ENCODE data around the gene STT3A.
"Not testable (repeated sequence)": the region's sequence is repeated elsewhere in the genome, so short reads cannot be mapped to it uniquely, and the experiment has no call there.

Gene STT3A

DNA sequence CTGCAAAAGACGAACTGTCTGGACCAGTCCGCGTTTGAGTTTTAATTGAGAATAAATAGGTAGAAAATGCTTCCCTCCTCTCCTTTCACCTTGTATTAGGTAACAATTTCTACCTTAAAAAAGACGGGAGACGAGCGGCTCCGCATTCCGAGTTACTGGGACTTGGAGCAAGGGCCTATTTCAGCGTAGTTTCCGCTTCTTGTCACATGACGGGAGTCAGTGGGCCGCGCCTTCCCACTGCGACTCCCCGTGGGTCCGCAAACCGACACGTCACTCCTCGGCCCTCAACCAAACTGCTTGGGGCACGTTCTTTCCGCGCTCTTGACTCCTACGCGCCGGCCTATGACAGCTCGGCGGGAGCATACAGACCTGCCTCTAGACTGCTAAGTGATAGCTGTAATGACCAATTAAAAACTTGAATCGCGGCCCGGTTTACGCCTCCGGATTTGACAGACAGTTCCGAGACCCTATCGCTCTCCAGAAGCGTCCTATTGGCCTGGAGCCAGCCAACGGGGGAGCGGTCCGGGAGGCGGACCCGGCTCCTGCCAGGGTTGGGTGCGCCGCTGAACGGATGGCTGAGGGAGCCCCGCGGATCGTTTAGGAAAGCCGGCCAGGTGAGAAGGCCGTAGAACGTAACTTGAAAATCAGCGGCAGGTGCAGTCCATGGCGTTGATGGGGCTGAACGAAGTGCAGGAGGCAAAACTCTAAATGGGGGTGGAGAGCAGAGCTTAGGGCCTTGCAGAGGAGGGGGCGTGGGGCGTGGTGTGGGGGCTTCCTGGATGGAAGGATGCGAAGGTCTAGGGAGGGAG is at the start of gene STT3A:
TSS of gene STT3A (plus strand) at position 548 of the 809 bp plus-strand sequence. CDS start 3,064 bp downstream, outside the sequence.
- DNase-seq, result peak; percentile 100

DNA sequence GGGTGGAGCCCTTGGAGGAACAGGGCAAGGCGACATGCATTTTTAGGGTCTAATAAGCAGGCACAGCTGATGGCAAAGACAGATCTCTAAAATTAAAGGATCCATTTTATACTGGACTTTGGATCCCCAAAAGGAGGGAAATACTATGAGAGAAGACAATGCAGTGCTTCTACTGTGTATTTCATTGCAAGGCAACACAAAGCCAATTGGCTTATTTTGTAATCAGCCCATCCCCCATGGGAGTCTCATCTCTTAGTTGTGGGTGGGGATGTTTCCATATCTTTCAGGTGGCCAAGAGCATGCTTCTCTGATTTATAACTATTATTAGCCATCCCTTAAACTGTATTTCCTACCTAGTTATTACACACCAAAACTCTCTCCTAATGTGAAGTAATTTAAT is 41.9 kb upstream of the STT3A start:
- no peak for DNase-seq

DNA sequence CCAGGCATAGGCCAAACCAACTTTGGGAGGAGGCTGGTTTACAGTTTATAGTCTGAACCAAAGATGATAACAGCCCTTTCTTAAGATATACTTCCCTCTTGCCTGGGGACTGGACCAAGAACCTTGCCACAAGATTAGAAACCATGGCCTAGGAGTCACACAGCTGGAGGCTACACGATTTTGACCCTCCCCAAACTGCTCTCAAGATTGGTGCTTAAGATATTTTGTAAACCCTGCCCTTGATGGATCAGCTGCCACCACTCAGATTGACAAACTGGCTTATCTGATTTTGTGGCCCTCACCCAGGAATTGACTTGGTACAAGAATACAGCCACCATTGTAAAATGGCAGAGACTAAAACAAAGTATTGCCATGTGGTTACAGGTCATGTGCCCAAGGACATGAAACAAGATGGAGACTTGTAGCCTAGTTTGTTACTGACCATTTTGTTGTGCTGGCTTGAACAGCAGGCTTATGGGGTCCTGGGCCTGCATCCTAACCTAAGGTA is 40.8 kb upstream of the STT3A start:
- DNase-seq, result no peak

DNA sequence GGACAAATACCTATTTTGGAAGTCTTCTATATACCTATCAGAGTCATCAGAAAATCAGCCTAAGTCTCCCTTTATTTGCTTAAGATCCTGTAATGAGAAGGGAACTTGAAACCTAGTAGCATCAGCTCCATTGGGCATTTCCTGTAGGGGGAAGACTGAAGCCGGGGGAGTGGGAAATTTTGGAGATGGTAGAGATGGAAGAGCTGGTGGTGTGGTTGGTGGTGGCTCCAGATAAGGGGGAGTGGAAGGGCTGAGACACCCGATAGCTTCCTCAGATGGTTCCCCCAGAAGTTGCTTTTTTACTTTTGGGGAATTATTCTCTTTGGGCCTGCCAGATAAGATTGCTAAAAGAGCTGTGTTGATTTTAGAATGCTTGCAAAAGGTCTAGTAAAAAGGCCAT is 39.7 kb upstream of the STT3A start:
- DNase-seq, result no peak

DNA sequence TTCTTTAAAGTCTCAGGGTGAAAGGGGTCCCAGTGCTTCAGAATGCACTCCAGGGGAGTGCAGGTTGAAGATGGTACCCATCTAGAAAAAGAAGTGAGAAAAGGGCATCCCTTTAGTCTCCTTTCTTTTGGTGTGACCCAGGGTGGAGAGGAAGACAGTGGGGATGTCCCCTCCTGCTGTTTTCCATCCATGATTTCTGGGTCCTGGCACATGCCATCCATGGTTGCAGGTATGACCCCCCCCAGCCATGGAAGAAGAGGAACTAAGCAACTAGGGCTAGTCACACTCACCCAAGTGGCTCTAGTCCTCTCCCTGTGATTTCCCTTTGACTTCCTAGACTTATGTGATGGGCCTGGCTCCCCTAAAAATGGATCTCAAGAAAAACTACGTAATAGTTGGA is 39.3 kb upstream of the STT3A start:
- no peak for DNase-seq

DNA sequence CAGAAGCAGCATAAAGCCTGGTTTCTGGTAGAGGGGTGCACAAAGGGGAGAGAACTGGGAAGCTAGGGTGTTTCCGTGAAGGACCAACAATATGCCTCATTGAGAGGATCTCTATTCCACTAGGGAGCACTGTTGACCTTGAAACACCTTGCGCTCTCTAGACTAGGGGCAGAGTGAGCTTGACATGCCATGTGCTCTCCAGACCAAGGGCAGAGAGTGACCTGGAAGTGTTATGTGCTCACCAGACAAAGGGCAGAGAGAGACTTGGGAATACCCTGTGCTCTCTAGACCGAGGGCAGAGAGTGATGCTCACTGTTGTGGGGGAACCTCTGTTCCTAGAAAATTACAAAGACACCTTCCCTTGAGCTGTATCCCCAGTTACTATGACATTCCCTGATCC is 38.6 kb upstream of the STT3A start:
- no peak for DNase-seq

DNA sequence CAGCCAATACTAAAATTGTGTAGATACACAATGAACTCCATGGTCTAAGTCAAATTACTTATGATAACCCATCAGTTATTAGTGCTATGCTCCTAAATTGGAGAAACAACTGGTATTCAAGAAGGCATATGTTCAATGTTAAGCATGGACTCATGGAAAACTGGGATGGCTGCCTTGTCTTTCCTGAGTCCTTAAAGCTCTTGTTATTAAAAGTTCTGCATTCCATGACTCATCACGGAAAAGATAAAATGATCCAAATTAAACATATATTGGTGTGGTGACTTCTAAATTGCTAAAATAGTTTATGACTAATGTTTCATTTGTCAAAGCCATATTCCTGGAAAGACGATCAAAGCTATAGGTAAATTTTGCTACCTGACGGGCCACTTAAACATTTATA is 32.8 kb upstream of the STT3A start:
- no peak for DNase-seq

DNA sequence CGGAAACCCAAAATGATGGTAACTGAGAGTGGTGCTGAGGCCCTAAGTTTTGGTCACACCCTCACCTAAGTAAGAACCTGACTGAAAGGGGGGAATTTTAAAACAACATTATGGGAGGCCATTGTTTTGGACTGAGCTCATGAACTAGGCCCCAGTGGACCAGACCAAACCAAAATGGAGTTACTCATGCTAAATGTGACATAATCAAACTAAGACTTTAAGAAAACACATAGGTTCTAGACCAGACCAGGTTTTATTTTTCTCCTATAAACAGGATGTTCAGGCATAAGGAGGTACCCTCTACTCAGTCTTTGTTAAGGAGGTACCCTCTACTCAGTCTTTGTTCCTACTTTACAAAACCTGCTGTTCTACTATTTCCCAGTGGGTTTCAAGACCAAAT is 30.7 kb upstream of the STT3A start:
- DNase-seq, result no peak

DNA sequence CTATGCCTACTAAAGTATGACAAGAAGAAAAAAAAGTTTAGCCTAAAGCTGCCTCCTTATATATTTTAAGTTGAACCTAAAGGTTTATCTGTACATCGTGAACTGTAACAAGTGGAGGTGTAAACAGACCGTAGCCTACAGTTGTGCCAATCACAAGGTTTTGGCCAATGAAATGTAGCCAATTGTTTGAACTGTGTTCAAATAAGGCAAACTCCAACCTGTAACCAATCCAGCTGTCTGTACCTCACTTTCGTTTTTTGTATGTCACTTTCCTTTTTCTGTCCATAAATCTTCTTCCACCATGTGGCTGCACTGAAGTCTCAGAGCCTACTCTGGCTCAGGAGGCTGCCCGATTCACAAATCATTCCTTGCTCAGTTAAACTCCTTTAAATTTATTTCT is 30.2 kb upstream of the STT3A start:
- no peak for DNase-seq

DNA sequence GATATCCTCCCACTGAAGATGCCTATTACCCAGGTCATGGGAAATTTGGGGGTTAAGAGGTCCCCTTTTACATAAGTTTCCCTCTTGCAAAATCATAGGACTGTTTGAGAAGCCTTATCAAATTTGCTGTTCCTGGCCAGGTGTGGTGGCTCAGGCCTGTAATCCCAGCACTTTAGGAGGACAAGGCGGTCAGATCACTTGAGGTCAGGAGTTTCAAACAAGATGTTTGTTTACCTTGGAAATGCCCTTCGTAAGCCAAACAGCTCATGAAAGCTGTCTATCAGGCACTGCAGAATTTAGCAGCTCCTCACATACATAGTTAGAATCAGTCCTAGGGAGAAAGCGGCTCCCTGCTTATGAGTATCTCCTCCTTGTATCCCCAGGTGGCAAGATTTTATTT is 28.3 kb upstream of the STT3A start:
- DNase-seq, result no peak

DNA sequence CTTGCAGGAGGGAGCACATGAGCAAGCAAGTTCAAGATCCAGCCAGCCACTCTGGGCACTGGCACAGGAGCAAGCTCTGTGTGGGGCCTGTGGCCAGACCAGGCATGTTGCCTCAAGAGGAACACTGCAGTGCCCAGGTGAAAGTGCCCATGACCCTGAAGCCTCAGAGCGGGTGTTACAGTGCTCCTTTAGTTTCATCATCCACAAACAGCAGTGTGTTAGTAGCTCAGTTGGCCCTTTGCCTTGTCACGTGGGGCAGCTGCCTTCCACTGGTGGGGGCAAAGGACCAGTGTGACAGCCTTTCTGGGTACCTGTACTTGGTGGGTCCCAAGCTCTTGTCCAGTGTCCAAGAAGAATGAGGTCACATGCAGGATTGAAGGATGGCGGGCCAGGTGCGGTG is 26.4 kb upstream of the STT3A start:
- no peak for DNase-seq

DNA sequence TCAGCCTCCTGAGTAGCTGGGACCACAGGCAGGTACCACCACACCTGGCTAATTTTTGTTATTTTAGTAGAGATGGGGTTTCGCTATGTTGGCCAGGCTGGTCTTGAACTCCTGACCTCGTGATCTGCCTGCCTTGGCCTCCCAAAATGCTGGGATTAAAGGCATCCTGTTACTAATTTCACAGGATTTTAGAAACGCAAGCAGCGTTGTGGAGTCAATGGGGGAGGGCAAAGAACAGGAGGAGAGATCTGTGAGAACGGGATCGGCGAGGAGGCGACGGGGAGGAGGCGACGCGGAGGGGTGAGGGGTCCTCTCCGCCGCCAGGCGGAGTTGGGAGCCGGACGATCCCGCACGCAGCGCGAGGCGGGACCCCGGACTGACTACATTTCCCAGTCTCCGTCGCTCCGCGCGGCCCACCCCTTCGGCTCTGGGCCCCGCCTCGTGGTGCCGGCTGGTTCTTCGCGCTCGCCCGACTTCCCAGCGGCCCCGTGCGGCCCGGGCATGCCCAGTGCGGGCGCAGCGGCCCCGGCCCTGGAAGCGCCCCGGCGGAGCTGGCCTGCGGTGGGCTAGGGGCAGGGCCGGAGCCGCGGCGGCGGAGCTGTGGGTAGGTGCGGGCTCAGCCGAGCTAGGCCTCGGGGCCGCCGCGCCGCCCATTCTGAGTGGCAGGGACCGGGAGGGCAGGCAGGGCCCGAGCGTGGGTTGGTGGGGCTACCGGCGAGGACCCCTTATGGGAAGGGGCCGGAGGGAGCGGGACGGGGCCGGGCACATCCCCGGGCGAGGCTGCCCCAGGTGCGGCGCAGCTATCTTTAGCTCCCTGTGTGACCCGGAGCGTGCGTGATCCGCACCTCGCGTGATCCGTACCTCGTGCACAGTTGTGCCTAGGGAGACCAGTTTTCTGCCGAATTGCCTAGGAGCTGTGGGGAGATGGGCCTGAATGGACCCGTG is 23.4 kb upstream of the STT3A start, which contains the start of gene EI24:
TSS of gene EI24 (plus strand) at position 508 of the 945 bp plus-strand sequence. CDS start 3,051 bp downstream, outside the sequence.
- peak; percentile 91 for DNase-seq

DNA sequence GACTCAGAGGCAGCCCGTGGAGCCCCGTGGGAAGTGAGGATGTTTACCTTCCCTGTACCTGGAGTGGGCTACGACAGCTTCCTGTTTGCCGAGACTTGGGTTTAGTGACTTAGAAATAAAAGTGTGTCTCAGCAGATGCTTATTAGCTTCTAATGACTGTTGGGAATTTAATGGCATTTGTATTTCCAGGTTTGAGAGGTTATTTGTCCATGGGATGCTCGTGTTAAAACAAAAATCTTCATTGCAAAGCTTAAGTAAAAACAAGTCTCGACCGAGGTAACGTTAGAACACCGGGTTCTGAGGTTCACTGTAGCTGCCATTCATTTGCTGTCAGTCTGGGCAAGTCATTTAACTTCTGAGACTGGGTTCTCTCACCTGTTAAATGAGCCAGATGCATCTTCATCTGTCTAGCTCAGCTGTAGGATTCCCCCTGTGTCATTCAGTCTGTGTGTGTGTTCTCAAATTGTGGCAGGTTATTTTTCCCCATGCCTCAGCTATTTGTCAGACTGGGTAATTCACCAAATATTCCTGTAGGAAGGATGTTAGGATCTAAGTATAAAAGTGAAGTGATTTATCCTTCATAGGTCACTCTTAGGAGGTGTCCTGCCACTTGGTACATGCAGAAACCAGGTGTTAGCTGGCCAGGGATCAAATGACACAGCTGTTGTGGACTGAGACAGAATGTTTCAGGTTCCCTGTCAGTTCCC is 22.6 kb upstream of the STT3A start:
- DNase-seq, result peak; percentile 23

DNA sequence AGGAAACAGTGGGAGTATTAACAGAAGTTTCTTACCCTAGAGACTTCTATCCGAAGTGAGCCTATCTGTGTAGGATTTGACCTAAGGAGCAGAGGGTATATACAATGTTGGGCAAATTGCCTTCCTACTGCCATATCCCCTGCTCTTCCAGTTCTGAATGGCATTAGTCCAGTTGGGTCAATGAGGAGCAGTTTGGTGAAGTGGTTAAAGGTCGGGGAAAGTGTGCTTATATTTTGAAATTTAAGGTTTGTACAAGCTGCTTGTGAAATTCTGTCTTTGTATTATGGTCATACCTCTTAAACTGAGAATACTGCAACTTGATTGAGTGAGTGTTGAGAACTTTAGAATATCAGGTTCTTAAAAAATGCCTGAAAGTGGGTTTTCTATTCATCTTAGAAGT is 21.7 kb upstream of the STT3A start:
- no peak for DNase-seq

DNA sequence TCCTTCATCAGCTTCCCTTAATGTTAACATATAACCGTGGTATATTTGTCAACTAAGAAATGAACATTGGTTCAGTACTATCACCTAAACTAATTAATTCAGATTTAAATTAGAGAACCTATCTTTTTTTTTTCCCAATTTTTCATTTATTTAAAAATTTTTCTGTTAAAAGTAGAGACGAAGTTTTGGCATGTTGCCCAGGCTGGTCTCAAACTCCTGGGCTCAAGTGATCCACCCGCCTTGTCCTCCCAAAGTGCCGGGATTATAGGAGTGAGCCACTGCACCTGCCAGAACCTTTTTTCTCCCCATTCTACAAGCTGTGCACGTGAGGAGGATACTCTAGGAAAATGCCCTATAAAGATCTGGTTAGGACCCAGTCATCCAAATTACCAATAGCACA is 19.7 kb upstream of the STT3A start:
- no peak for DNase-seq

DNA sequence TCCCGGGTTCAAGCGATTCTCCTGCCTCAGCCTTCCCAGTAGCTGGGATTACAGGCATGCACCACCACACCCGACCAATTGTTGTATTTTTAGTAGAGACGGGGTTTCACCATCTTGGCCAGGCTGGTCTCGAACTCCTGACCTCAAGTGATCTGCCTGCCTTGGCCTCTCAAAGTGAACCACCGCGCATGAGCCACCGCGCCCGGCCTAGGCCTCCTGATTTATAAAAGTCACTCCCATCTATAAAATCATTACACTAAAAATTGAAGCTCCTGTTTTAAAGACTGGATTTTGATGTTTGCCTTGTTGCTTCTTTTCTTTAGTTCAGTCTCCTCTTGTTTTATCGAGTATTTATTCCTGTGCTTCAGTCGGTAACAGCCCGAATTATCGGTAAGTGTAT is 15.5 kb upstream of the STT3A start:
- not testable (repeated sequence) for DNase-seq

DNA sequence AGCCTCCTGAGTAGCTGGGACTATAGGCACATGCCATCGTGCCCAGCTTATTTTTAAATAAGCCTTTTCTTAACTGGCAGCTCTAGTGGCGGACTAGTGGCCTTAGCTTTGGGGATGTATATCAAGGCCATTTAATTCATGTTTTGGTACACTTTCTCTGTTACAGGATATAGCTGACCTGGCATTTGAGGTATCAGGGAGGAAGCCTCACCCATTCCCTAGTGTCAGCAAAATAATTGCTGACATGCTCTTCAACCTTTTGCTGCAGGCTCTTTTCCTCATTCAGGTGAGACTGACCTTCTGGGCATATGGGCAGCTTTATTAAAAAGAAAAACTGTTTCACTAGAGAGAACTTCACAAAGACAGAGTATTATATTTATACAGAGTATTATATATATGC is 13.9 kb upstream of the STT3A start:
- DNase-seq, result no peak

DNA sequence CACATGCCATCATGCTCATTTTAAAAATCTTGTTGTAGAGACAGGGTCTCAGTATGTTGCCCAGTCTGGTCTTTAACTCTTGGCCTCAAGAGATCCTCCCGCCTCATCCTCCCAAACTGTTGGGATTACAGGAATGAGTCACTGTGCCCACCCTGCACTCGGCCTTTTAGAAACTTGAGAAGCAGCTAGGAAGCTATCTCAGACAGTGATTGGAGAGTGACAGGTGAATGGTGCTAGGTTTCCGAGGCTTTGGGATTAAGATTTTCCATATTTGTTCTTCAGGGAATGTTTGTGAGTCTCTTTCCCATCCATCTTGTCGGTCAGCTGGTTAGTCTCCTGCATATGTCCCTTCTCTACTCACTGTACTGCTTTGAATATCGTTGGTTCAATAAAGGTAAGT is 12.8 kb upstream of the STT3A start:
- DNase-seq, result no peak

DNA sequence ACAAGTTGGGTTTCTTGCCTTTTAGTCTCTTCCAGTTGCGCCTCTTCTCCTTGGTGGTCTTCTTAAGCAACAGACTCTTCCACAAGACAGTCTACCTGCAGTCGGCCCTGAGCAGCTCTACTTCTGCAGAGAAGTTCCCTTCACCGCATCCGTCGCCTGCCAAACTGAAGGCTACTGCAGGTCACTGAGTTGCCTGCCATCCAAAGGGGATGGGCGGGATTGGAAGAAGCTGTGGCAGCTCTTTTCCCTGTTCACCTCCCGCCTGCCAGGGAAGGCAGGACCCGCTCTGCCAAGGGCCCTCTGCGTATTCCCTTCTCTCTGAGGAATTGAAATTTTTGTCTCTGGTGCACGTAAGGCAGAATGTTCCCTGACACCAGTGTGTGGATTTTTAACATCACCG is 9.2 kb upstream of the STT3A start:
- DNase-seq, result no peak

DNA sequence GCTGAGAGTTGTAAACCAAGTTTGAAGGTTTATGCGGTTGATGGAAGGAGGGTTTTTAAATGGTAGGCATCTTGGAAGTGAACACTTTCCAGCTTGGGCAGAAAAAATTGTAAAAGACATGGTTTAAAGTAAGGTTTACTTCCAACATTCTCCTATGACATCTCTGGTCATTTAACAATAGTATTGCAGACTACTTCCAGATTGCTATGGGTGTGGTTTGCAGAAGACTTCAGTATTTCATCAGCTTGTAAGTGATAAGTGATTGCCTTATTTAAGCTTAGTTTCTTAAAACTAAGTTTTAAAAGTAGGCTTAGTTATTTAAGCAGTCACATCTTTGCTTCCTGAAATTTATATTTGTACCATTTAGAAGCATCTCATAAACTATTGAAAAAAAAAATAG is 7.2 kb upstream of the STT3A start:
- DNase-seq, result no peak

DNA sequence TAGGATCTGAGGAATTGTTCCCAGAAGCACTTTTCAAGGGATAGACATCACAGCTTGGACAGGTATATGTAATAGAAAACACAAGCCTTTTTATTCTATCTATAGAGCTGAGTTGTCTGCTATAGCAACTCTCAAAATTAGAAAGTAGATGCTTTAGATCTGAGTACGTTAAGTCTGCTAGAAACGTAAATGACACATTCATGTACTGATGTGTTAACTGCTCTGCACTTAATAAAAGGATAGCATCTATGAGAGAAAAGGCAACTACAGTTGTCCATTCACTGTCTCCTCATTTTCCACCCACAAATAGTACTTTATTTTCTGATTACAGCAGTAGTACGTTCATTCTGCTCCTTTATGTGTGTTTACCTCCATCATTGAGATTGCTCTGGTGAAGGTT is 6.0 kb upstream of the STT3A start:
- DNase-seq, result no peak

DNA sequence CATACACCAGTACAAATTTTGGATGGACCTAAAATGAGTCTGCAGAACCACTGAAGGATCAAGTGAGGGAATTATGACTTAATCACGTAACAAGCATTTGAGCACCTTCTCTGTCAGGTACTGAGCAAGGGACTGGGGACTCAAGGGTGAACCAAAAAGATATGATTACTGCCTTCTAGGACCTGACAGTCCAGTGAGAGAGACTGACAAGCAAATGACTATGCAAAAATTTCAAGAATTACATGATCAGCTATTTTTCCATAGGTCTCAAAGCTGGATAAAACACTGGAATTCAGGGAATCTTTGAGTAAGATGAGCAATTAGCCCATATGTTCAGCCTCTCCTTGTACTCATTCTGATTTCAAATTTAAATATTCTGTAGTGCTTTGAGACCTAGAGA is 5.2 kb upstream of the STT3A start:
- DNase-seq, result no peak

DNA sequence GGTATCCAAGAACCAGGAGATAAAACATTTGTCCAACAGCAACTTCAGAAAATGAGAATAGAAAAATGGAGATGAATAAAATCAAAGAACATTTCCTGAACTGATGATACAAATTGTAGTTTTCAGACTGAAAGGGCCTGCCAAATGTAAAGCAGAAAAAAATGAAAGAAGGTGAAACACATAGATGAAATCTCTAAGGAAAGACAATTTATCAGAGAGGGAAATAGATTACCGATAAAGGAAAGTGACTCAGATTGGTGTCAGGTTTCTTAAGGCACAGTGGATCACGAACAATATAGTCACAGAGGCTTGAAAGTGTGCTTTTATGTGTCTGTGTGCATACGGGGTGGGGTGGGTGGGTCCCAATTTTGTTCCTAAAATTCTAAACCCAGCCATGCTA is 4.1 kb upstream of the STT3A start:
- DNase-seq, result no peak
